ENCODE measurements around the gene GRAMD1A.
"Not testable (repeated sequence)": the region's sequence is repeated elsewhere in the genome, so short reads cannot be mapped to it uniquely, and the experiment has no call there.

GRAMD1A gene

DNA sequence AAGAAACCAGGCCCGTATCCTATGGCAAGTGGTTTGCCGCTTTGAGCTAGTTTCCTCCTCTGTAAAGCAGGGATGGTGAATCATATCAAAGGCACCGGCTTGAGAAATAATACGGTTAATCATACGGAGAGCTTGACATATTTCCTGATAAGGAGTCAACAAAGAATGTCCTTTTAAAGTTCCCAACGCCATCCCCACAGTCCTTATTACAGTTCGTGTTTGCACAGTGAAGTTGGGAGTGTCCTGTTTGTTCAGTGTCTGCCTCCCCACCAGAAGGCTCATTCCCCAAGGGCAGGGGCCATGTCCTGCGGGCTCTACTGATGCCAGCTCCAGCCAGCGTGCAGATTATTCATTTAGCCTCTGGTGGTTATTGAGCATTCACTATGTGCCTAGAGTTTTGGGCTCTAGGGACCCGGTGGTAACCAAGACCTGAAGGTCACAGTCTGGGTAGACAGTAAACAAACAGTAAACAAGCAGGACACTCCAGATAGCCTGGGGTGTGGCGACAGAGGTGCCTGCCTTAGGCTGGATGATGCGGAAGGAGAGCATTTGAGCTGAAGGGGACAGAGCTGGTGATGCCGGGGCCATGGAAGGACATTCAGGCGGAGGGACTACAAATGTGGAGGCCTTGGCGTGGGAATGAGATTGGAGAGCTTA lies 6.3 kb downstream of the GRAMD1A start:
- TF ChIP-seq WT1 (tag by site-specific recombination; IDR thresholded peaks at IDR 0.05): peak; percentile 70
- TF ChIP-seq, protein P1, sequence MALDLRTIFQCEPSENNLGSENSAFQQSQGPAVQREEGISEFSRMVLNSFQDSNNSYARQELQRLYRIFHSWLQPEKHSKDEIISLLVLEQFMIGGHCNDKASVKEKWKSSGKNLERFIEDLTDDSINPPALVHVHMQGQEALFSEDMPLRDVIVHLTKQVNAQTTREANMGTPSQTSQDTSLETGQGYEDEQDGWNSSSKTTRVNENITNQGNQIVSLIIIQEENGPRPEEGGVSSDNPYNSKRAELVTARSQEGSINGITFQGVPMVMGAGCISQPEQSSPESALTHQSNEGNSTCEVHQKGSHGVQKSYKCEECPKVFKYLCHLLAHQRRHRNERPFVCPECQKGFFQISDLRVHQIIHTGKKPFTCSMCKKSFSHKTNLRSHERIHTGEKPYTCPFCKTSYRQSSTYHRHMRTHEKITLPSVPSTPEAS (tag by site-specific recombination; IDR thresholded peaks at IDR 0.05): no peak
- ChIA-PET CTCF (interaction anchor here (1.4 to 2.3 kb wide), 4 partner anchors 32 to 39 kb away, joined by 4 to 10 read pairs (median 8); no protein-coding TSS in a partner anchor), POLR2A (interaction anchor here (0.8 to 1.0 kb wide), 2 partner anchors 11 to 80 kb away, joined by 3 read pairs; partner anchors contain the start of gene ZNF30)
- Histone ChIP-seq H3K27ac (ENCODE audit: extremely low read depth, low read depth, low read length) (no peak overlapping the region), H3K36me3 (ENCODE audit: control insufficient read depth in 2 of 2, insufficient read depth in 1 of 2, low read length in 2 of 2) (peaks cover 80 to 94% of the 10 kb centered on the region in 2 experiments), H3K9me3 (ENCODE audit: control insufficient read depth, insufficient read depth, low read depth, low read length) (no peaks in the 10 kb centered on the region), H3K4me3 (ENCODE audit: low read depth, low read length) (no peak overlapping the region), H3K4me1 (ENCODE audit: control insufficient read depth, insufficient read depth, low read length) (peaks cover 17% of the 10 kb centered on the region)

GRCh38 chr19:35006999-35007365 lies 6.9 kb downstream of the GRAMD1A start:
- Histone ChIP-seq H3K27ac (ENCODE audit: extremely low read depth, low read depth, low read length) (no peak overlapping the region), H3K4me3 (ENCODE audit: low read depth, low read length) (no peak overlapping the region), H3K4me1 (ENCODE audit: control insufficient read depth, insufficient read depth, low read length) (peaks cover 13% of the 10 kb centered on the region), H3K36me3 (ENCODE audit: control insufficient read depth in 2 of 2, insufficient read depth in 1 of 2, low read length in 2 of 2) (peaks cover 82 to 94% of the 10 kb centered on the region in 2 experiments), H3K9me3 (ENCODE audit: control insufficient read depth, insufficient read depth, low read depth, low read length) (no peaks in the 10 kb centered on the region)
- CTCF ChIA-PET: interaction anchor here (0.8 to 2.3 kb wide), 4 partner anchors 33 to 104 kb away, joined by 4 to 10 read pairs (median 6); no protein-coding TSS in a partner anchor
- TF ChIP-seq ZNF624 (tag by site-specific recombination; IDR thresholded peaks at IDR 0.05) (no peak), ZNF747 (tag by site-specific recombination; IDR thresholded peaks at IDR 0.05) (no peak), ZSCAN16 (tag by site-specific recombination; IDR thresholded peaks at IDR 0.05) (no peak), KLF7 (tag by site-specific recombination; IDR thresholded peaks at IDR 0.05; ENCODE audit: borderline replicate concordance) (no peak), ZNF354C (tag by site-specific recombination; IDR thresholded peaks at IDR 0.05; ENCODE audit: borderline replicate concordance, low read depth) (no peak), ZNF274 (IDR thresholded peaks at IDR 0.05; ENCODE audit: low read length) (no peak), ZNF274 (tag by site-specific recombination; IDR thresholded peaks at IDR 0.05; ENCODE audit: borderline replicate concordance) (no peak), ZBTB48 (tag by site-specific recombination; IDR thresholded peaks at IDR 0.05) (no peak), ZNF549 (tag by site-specific recombination; IDR thresholded peaks at IDR 0.05) (no peak), ZNF571 (tag by site-specific recombination; IDR thresholded peaks at IDR 0.05) (no peak), REPIN1 (tag by site-specific recombination; IDR thresholded peaks at IDR 0.05; ENCODE audit: low read depth) (no peak), ZNF138 (tag by site-specific recombination; IDR thresholded peaks at IDR 0.05; ENCODE audit: borderline replicate concordance) (no peak)
- TF ChIP-seq, protein P2, sequence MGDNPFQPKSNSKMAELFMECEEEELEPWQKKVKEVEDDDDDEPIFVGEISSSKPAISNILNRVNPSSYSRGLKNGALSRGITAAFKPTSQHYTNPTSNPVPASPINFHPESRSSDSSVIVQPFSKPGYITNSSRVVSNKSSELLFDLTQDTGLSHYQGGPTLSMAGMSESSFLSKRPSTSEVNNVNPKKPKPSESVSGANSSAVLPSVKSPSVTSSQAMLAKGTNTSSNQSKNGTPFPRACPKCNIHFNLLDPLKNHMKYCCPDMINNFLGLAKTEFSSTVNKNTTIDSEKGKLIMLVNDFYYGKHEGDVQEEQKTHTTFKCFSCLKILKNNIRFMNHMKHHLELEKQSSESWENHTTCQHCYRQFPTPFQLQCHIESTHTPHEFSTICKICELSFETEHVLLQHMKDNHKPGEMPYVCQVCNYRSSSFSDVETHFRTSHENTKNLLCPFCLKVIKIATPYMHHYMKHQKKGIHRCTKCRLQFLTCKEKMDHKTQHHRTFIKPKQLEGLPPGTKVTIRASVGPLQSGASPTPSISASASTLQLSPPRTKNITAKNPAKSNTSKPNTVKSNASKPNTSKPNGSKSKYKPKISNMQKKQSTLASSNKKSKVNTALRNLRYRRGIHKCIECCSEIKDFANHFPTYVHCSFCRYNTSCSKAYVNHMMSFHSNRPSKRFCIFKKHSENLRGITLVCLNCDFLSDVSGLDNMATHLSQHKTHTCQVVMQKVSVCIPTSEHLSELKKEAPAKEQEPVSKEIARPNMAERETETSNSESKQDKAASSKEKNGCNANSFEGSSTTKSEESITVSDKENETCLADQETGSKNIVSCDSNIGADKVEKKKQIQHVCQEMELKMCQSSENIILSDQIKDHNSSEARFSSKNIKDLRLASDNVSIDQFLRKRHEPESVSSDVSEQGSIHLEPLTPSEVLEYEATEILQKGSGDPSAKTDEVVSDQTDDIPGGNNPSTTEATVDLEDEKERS (tag by site-specific recombination; IDR thresholded peaks at IDR 0.05): no peak
- TF ChIP-seq, protein P3, sequence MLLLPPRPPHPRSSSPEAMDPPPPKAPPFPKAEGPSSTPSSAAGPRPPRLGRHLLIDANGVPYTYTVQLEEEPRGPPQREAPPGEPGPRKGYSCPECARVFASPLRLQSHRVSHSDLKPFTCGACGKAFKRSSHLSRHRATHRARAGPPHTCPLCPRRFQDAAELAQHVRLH (tag by site-specific recombination; IDR thresholded peaks at IDR 0.05): no peak
- POLR2A ChIA-PET: interaction anchor here (0.8 to 1.2 kb wide), 4 partner anchors 14 to 80 kb away, joined by 3 to 4 read pairs (median 3); partner anchors contain the start of gene ZNF30

GRCh38 chr19:35007427-35007826 lies 7.3 kb downstream of the GRAMD1A start:
- 0 out of 2 replicates have a peak, but pooled peaks have one; percentile 31 for TF ChIP-seq PRDM10 (tag by site-specific recombination; IDR thresholded peaks at IDR 0.05)
- peak; percentile 97 for TF ChIP-seq ZNF121 (tag by site-specific recombination; IDR thresholded peaks at IDR 0.05)
- H3K4me3 ChIP-seq (ENCODE audit: low read depth, low read length); H3K27ac ChIP-seq (ENCODE audit: extremely low read depth, low read depth, low read length); H3K9me3 ChIP-seq (ENCODE audit: control insufficient read depth, insufficient read depth, low read depth, low read length): not testable (repeated sequence)
- Histone ChIP-seq H3K36me3 (ENCODE audit: control insufficient read depth in 2 of 2, insufficient read depth in 1 of 2, low read length in 2 of 2) (peaks cover 82 to 94% of the 10 kb centered on the region in 2 experiments), H3K4me1 (ENCODE audit: control insufficient read depth, insufficient read depth, low read length) (peaks cover 12% of the 10 kb centered on the region)
- POLR2A ChIA-PET: interaction anchor here (0.9 to 1.2 kb wide), 4 partner anchors 14 to 81 kb away, joined by 3 to 4 read pairs (median 3); partner anchors contain the start of gene ZNF30
- CTCF ChIA-PET: interaction anchor here (0.6 to 2.3 kb wide), 9 partner anchors 17 to 368 kb away, joined by 3 to 10 read pairs (median 4); no protein-coding TSS in a partner anchor
